Measurements from ENCODE around the gene EBF4.

EBF4 gene

GRCh38 chr20:2745936-2746635 lies 53.5 kb downstream of the EBF4 start:
- DNase-seq = no peak

DNA sequence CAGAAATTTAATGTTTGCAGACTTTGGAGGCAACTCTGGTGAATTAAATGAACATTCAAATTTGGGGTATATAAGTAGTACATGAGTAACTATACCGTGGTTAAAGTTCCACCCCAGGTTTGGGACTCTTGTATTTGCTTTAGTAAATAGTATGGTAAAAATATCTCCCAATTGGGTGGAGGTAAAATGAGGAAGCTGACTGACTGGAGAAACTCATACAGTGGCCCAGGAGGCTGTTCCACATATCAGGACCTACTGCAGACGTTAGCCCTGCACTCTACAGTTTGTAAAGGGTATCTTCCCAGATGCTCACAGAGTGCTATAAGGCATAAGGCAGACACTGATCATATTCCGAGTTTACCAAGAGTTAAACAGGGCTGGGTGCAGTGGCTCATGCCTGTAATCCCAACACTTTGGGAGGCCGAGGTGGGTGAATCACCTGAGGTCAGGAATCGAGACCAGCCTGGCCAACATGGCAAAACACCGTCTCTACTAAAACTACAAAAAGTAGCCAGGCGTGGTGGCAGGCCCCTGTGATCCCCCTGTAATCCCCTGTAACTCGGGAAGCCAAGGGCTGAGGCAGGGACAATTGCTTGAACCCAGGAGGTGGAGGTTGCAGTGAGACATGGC lies 54.2 kb downstream of the EBF4 start:
- DNase-seq = no peak

DNA sequence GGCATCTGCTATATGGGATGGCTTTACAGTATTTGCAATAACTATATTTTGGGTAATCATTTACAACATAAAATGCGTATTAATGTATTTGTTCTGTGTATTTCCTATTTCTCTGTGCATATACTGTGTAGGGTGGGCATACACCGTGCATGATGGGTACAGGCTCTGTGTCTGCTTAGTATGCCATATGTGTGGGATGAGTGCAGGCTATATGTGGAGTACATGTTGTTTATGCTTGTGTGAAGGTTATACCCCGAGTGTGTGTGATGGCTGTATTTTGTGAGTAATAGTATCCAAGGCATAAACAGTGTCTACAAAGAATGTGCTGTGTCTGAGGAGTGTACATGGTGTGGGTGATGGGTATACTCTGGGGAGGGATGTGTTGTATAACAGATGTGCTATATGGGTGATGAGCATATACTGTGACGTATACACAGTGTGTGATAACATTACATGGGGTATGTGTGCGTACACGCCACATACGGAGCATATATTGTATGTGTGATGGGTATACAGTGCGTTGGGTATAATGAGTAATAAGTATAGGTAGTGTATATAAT lies 55.2 kb downstream of the EBF4 start:
- no peak for DNase-seq

- DNase-seq = no peak
Measured at GRCh38 chr20:2748551-2749342, 56.2 kb downstream of the EBF4 start.

GRCh38 chr20:2749343-2749950 lies 56.9 kb downstream of the EBF4 start:
- no peak for DNase-seq

GRCh38 chr20:2749951-2750490 lies 57.4 kb downstream of the EBF4 start:
- no peak for DNase-seq

GRCh38 chr20:2750491-2751251 lies 58.1 kb downstream of the EBF4 start:
- DNase-seq = peak; percentile 44

GRCh38 chr20:2751347-2751877 lies 58.8 kb downstream of the EBF4 start:
- peak; percentile 44 for DNase-seq

- DNase-seq = peak; percentile 20
Measured at GRCh38 chr20:2751878-2752566, 59.4 kb downstream of the EBF4 start.

- DNase-seq = peak; percentile 38
Measured at GRCh38 chr20:2752567-2753460, 60.2 kb downstream of the EBF4 start.

DNA sequence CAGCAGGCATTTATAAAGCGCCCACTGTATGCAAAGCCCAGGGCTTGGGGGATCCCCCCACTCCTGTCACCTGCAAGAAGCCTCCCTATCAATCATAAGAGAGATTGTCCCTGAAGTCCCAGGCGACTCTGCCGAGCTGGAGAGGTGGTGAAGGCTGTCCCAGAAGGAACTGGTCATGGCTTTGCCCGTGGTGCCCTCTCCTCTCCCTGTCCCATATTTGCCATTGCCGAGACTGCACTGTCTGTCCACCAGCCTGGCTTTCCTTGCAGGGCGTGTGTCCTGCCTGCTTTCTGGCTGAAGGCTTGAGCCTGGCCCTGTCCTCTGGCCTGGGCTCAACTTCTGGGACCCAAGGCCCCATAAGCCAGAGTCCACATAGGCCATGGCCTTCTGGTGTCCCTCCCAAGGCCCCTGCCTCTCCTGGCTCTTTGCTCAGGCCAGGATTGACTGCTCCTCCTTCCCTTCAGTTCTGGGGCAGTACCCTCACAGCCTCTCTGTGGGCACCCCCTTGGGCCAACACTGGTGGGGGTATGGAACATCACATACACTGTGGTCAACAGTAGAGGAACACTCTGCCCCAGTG lies 61.0 kb downstream of the EBF4 start:
- no peak for DNase-seq

DNA sequence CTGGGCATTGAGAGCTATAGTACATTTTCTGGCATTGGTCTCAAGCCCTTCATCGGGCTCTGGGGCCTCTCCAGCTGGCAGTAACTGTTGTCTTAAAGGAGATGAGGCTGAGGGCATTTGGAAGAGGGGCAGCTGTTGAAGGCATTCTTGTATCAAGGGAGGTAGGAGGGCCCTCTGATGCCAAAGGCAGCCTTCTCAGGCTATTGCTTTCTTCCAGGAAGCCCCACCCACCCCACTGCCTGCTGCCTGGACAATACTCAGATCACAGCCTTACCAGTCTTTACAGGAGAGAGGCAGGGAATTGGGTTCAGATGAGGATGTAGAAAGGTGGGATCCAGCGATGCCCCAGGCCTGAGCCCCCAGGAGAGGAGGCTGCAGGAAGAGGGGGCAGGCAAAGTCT lies 61.8 kb downstream of the EBF4 start:
- DNase-seq = no peak

- DNase-seq = no peak
Measured at GRCh38 chr20:2755451-2756055, 63.0 kb downstream of the EBF4 start.

GRCh38 chr20:2756056-2756611 lies 63.6 kb downstream of the EBF4 start:
- no peak for DNase-seq

- DNase-seq = no peak
Measured at GRCh38 chr20:2757001-2757400, 64.4 kb downstream of the EBF4 start.

GRCh38 chr20:2757969-2758368 lies 65.4 kb downstream of the EBF4 start:
- DNase-seq = no peak

DNA sequence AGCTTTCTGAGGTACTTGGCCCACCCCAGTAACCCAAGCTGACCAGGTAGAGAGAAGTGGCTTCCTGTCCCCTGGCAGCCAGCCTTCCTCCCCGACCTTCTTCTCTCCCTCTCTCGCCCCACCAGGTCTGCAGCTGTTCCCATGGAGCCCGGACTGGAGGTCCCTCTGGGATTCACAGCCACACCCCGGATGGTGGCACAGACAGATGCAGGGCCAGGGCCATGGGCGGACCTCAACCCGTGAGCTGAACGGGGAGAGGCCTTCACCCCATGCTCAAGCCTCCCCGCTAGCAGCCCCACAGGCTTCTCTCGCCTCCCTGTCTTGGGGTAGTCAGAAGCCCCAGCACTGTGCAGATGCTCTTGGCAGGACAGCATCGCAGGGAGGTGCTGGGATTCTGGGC lies 66.6 kb downstream of the EBF4 start:
- DNase-seq = no peak

- DNase-seq = no peak
Measured at GRCh38 chr20:2759603-2760296, 67.2 kb downstream of the EBF4 start.

Data from NCI-H748 treated with DMSO at 0.1 percent for 48 hours (cell line).